Thyroid gland (tissue), 4 donors: ENCODE data around the gene C16orf86.

ENCODE experiments used
- CTCF ChIP-seq, 6 experiments: fragments of 200-600 bp in 3 of 6; fragments of 450-650 bp in 3 of 6; sonication (generic) in 3 of 6; IDR thresholded peaks; one replicate each; pipeline ENCODE4 v1.5.1; 2016 to 2019; ENCODE audit warnings: antibody characterized with exemption in 6 of 6, mild to moderate bottlenecking in 2 of 6, inconsistent platforms in 1 of 6, moderate library complexity in 1 of 6
- POLR2A ChIP-seq, 2 donors: fragments of 450-650 bp; IDR thresholded peaks; one replicate each; pipeline ENCODE4 v1.6.1; 2017; ENCODE audit warnings: antibody characterized with exemption in 2 of 2, mild to moderate bottlenecking in 2 of 2, moderate library complexity in 1 of 2

DNA sequence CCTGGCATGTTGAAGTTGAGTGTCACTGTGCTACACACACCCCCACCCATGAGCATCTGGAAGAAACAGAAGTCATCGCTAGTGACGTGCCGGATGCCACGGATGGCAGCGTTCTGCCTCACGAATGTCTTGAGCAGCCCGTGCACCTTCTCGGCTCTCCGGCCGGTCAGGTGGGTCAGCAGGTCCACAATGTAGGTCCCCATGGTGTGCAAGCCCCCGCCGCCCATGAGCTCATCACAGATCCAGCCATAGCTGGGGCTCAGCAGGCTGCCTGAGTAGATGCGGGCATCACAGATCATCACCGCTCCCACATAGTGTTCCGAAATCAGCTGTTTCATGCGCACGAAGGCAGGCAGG, 8.9 kb downstream of the C16orf86 start:
- TF ChIP-seq CTCF (IDR thresholded peaks at IDR 0.05): no peak
- TF ChIP-seq POLR2A (IDR thresholded peaks at IDR 0.05): no peak
